ENCODE measurements around the gene TEX10. TPM values are rescaled to one million over a fixed set of nuclear protein-coding genes. Genes with fewer than 3 reads are reported as not detected.

The TEX10 gene
- total RNA-seq, 8 experiments from 2014 or later = 18.6 to 53.3 (median 28.4) TPM

DNA sequence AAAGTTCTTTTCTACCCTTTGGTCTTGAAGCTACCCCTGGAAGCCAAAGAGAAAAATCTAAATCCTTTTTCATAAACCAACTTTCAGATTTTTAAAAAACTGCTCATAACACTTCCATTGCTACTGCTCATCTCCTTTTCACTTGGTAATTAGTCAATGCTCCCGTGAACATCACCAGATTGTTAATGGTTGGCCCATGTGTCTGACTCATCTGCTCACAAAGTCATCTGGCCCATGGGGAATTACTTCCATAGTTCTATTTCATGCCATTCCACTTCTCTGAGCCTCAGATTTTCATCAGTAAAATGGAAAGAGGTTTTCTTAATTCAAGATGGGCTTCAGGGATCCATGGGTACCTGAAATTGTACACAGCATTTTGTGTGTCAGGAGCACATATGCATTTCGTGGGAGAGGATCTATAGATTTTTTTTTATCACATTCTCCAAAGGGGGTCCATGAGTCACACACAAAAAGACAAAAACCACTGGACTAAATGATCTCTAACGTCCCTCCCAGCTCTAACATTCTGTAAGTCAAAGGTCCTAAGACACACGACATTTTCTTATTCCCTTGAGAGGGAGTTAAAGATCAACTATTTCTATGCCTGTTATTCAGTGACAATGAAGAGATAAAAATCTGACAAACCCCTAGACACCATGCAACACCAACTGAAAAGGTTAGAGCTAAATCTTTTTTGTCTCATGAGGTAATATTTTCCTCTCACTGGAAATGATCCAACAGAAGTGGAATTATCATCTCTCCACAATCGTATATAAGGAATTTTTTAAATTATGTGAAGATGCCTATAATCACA, 75.4 kb downstream of the TEX10 start:
- Histone ChIP-seq H3K4me1 (replicated peaks in 1 of 2) (no peaks in the 10 kb centered on the region), H3K4me3 (no peak overlapping the region), H3K27ac (no peak overlapping the region)
- WGBS, 10 experiments = 22 to 60% (median 43%) methylated on average over 1 to 5 of the region's 5 CpGs; no CpG with 5 or more reads in 3 of the 10 experiments
- in situ Hi-C loops (cut with MboI; ENCODE audit: low pct_unique_long_range_greater_than_20kb in 2 of 9, low sequenced_read_pairs in 9 of 9, unreplicated experiment in 9 of 9) = no loop called here
- peak in 6 of 8 experiments; percentile 37 to 65 (median 47) for ATAC-seq (replicated peaks in 6 of 8)

DNA sequence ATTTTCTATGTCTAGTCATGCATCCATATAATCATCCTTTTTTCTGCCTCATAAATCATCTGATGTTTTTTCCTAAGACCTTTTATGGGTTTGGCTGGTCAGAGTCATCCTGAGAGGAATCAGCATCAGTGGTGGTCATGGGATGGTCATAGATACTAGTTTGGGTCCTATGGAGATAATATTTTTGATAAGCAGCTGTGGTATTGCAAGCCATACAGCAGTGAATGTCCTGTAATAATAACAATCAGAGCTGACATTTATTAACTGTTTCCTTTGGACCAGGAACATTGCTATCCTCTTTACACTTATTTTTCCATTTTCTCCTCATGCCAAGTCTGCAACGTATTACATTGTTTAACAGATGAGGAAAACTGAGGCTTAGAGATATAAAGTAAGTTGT, 83.1 kb downstream of the TEX10 start:
- ATAC-seq (replicated peaks in 6 of 8) = no peak
- in situ Hi-C loops (cut with MboI; ENCODE audit: low pct_unique_long_range_greater_than_20kb in 2 of 9, low sequenced_read_pairs in 9 of 9, unreplicated experiment in 9 of 9) = no loop called here

DNA sequence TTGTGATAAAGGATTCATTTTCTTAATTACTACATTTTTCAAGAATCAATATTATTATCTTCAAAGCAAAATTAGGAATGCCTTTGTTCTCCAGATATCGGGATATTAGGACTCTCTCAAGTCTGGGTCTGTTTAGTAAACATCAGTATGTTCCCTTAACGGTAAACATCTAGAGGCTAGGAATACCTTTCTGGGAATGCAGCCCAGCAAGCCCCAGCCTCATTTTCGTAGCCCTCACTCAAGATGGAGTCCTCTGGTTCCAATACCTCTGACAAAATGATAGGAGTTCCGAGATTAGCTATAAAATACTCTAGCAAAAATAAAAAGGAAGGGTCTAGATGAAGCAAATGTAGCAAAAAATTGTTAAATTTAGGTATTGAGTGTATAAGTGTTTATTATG, 84.5 kb downstream of the TEX10 start:
- Histone ChIP-seq H3K4me1 (replicated peaks in 1 of 2) (no peaks in the 10 kb centered on the region), H3K4me3 (no peak overlapping the region), H3K27ac (no peak overlapping the region)
- WGBS, 10 experiments = 80 to 100% (median 96%) methylated on average over 1 to 4 of the region's 4 CpGs; no CpG with 5 or more reads in 1 of the 10 experiments
- in situ Hi-C loops (cut with MboI; ENCODE audit: low pct_unique_long_range_greater_than_20kb in 2 of 9, low sequenced_read_pairs in 9 of 9, unreplicated experiment in 9 of 9) = no loop called here
- no peak for ATAC-seq (replicated peaks in 6 of 8)

More for the DNA sequence above, 83.1 kb downstream of the TEX10 start:
- Histone ChIP-seq H3K4me1 (replicated peaks in 1 of 2) (no peaks in the 10 kb centered on the region), H3K4me3 (no peak overlapping the region), H3K27ac (no peak overlapping the region)
- 83 to 100% (median 90%) methylated on average over 1 of the region's 1 CpG; no CpG with 5 or more reads in 1 of the 10 experiments for WGBS, 10 experiments

DNA sequence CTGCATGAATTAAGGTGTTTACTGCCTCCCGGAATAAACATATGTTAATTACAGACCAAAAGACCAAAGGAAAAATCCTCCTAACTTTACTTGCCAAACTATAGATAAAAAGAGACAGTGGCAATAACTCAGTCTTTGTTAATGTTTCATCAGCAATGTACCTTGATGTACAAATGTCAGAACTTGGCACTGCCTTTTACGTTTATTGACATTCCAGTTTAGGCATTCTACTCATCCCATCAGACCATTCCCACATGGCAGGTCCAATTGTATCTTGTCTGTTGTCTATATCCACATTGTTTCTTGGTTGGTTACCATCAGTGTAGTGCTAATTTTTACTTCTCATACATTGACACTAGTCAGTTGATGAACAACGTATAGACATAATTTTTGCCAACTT, 85.5 kb downstream of the TEX10 start:
- WGBS, 10 experiments = 83 to 100% (median 93%) methylated on average over 1 to 3 of the region's 3 CpGs; no CpG with 5 or more reads in 1 of the 10 experiments
- no peak for ATAC-seq (replicated peaks in 6 of 8)
- Histone ChIP-seq H3K27ac (no peak overlapping the region), H3K4me3 (no peak overlapping the region), H3K4me1 (replicated peaks in 1 of 2) (no peaks in the 10 kb centered on the region)
- in situ Hi-C loops (cut with MboI; ENCODE audit: low pct_unique_long_range_greater_than_20kb in 2 of 9, low sequenced_read_pairs in 9 of 9, unreplicated experiment in 9 of 9) = no loop called here

Other genes starting within 250 kb of the TEX10 start
- gene MSANTD3, start 74.2 kb upstream of the TEX10 start, total RNA-seq = 10 to 100 TPM; 27.7 to 56.0 (median 34.6) TPM
- gene TMEFF1, start 120.2 kb upstream of the TEX10 start, total RNA-seq = 10 to 100 TPM in 5 of 8 experiments, under 1 TPM in 2, not detected in 1; 0.31 to 34.7 (median 31.7) TPM
- gene CAVIN4, start 225.1 kb upstream of the TEX10 start, total RNA-seq = 1 to 10 TPM in 6 of 8 experiments, under 1 TPM in 2; 0.81 to 8.8 (median 3.4) TPM